C4-2B (cell line): ENCODE results near the gene TCFL5.

ENCODE experiments used
- CTCF ChIP-seq: fragments of 450-650 bp; conservative IDR thresholded peaks from 2 replicates; pipeline ENCODE4 v1.5.1; 2017; ENCODE audit warnings: mild to moderate bottlenecking
- ZFX ChIP-seq: fragments of 450-650 bp; IDR thresholded peaks from 2 replicates; pipeline ENCODE4 v1.6.1; 2017

GRCh38 chr20:62894261-62894660 is 32.6 kb upstream of the TCFL5 start:
- TF ChIP-seq CTCF (no peak), ZFX (no peak)
